Cardiac muscle cell (in vitro differentiated cells and primary cell): ENCODE results near the gene PCMTD2. TPM values are rescaled to one million over a fixed set of nuclear protein-coding genes. Genes with fewer than 3 reads are reported as not detected.

Source experiments
- DNase-seq, 2 donors: peaks; one replicate each; pipeline versions ENCODE4 v3.0.0 to v3.0.0-alpha.2; 2010 to 2017; ENCODE audit warnings: low read depth in 1 of 2, low spot score in 1 of 2
- H3K27ac ChIP-seq: fragments of 200-600 bp; sonication (generic); 2 replicates; pipeline ENCODE4 v1.5.1; 2016
- H3K27me3 ChIP-seq: fragments of 200-600 bp; sonication (generic); 2 replicates; pipeline ENCODE4 v1.6.0; 2016; ENCODE audit warnings: control low read depth
- H3K36me3 ChIP-seq: fragments of 200-600 bp; sonication (generic); 2 replicates; pipeline ENCODE4 v1.5.1; 2016; ENCODE audit warnings: control low read depth
- H3K4me1 ChIP-seq: fragments of 200-600 bp; sonication (generic); 2 replicates; pipeline ENCODE4 v1.8.1; 2017; ENCODE audit warnings: low read depth, mild to moderate bottlenecking, mixed run types
- H3K4me3 ChIP-seq: fragments of 200-600 bp; sonication (generic); 2 replicates; pipeline ENCODE4 v1.5.1; 2016; ENCODE audit warnings: mild to moderate bottlenecking
- H3K9me3 ChIP-seq: fragments of 200-600 bp; sonication (generic); 2 replicates; pipeline ENCODE4 v1.5.1; 2017; ENCODE audit warnings: low read depth, mild to moderate bottlenecking, control low read depth
- polyA plus RNA-seq: library from polyadenylated mRNA; unstranded; fragments of >200 nt; fragmentation: Nextera tagmentation; extraction: Ambion mirVana; gene quantifications from 2 replicates; pipeline ENCODE4 v1.2.1, GENCODE V29; 2016
- total RNA-seq: library from RNA; depleted of rRNA; stranded (reverse); fragments of >200 nt; gene quantifications from 2 replicates; pipeline ENCODE4 v1.2.3, GENCODE V29; 2016
- TF ChIP-seq, protein P1 (sequence below): IDR thresholded peaks from 2 replicates; pipeline ENCODE4 v1.5.1; 2012; ENCODE audit warnings: low read depth, mild to moderate bottlenecking, low read length

The PCMTD2 gene
- total and polyA plus RNA-seq, 2 experiments from 2014 or later = 50.4 to 186 TPM

DNA sequence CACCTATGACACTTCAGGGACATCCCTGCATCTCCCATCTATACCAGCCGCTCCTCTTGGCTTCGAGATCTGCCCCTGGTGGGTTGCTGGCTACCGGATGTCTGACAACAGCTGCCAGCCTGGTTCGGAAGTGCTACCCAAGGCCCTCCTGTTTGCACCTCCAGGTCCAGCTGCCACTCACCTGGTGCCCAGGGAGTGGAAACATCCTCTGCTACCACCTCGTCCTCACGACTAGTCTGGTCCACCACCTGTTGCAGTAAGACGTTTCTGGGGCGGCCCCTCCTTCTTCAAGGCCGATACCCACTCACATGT lies 8.3 kb upstream of the PCMTD2 start:
- TF ChIP-seq, protein P1, sequence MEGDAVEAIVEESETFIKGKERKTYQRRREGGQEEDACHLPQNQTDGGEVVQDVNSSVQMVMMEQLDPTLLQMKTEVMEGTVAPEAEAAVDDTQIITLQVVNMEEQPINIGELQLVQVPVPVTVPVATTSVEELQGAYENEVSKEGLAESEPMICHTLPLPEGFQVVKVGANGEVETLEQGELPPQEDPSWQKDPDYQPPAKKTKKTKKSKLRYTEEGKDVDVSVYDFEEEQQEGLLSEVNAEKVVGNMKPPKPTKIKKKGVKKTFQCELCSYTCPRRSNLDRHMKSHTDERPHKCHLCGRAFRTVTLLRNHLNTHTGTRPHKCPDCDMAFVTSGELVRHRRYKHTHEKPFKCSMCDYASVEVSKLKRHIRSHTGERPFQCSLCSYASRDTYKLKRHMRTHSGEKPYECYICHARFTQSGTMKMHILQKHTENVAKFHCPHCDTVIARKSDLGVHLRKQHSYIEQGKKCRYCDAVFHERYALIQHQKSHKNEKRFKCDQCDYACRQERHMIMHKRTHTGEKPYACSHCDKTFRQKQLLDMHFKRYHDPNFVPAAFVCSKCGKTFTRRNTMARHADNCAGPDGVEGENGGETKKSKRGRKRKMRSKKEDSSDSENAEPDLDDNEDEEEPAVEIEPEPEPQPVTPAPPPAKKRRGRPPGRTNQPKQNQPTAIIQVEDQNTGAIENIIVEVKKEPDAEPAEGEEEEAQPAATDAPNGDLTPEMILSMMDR = no peak
- DNase-seq = no peak
- Histone ChIP-seq H3K36me3 (no peaks in the 10 kb centered on the region), H3K4me1 (no peaks in the 10 kb centered on the region), H3K9me3 (no peaks in the 10 kb centered on the region), H3K27me3 (peaks cover 14% of the 10 kb centered on the region), H3K4me3 (no peak overlapping the region), H3K27ac (no peak overlapping the region)

DNA sequence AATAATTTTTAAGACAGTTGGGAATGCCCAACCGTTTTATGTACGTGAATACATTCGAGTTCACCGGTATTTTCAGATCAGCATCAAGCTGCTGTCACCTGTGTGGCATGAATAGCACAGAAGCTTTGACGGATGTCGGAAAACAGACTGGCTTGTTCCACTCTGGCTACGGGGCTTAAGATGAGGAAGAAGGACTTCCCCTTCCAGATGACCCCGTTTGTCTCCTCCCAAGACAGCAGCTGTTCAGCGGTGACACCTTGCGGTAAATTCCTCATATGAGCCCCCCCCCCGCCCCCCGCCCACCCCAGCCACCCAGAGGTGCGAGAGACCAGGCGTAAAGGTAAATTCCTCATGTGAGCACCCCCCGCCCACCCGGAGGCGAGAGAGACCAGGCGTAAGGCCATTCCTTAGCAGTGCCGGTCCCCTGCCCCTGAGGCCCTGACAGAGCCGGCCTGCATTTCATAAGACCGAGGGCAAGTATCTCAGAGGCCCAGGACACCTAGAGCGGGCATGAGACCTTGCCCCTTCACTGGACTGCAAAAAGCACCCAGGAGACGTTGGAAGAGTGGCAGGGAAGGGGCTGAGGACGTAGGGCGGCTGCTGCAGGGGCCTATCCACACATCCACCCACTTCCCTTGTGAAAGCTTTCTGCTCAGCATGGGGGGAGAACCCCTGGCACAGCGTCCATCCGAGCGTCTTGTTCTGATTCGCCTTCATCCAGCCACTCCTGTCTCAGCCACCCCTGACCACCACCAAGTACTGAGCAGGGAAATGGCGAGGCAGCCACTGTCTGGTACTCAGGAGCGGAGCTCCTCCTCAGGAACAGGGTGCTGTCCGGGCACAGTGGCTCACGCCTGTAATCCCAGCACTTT lies 7.3 kb upstream of the PCMTD2 start:
- no peak for DNase-seq
- no peak overlapping the region for H3K27ac ChIP-seq
- no peaks in the 10 kb centered on the region for H3K36me3 ChIP-seq
- H3K9me3 ChIP-seq = no peaks in the 10 kb centered on the region
- H3K27me3 ChIP-seq = peaks cover 14% of the 10 kb centered on the region
- no peak overlapping the region for H3K4me3 ChIP-seq
- H3K4me1 ChIP-seq = no peaks in the 10 kb centered on the region
- TF ChIP-seq, protein P1 = no peak

DNA sequence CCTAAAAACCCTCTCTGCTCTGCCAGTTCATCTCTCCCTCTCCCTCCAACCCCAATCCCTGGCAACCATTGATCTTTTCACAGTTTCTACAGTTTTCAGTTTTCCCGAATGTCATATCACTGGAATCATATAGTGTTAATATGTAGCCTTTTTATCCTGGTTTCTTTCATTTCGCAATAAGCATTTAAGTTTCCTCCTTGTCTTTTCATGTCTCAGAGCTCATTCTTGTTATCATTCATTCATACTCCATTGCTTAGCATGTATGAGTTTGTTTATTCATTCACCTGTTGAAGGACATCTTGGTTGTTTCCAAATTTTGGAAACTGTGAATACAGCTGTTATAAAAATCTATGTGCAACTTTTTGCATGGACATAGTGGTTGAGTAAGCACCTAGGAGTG lies 5.5 kb upstream of the PCMTD2 start:
- Histone ChIP-seq H3K27me3 (peaks cover 14% of the 10 kb centered on the region), H3K4me1 (no peaks in the 10 kb centered on the region), H3K27ac (no peak overlapping the region), H3K4me3 (no peak overlapping the region), H3K9me3 (no peaks in the 10 kb centered on the region), H3K36me3 (no peaks in the 10 kb centered on the region)
- no peak for DNase-seq
- TF ChIP-seq, protein P1 = no peak

DNA sequence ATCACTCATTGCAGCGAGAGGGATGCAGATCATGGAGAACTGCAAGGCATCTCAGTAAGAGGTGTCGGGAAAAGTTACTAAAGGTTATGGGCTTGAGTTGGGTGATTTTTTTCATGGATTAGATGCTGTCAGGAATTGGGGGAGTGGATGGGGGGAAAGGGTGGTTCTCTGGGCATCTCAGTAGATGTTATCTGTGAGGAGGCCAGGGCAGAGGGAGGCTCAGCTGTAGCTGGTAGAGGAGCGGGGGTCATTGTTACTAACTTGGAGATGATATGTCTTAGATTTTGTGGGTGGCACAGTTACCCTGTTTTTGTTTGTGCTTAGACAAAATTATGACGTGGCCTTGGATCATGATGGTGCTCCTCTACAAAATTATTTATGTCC lies 2.6 kb upstream of the PCMTD2 start:
- no peaks in the 10 kb centered on the region for H3K36me3 ChIP-seq
- H3K27ac ChIP-seq = no peak overlapping the region
- H3K9me3 ChIP-seq = no peaks in the 10 kb centered on the region
- no peak overlapping the region for H3K4me3 ChIP-seq
- TF ChIP-seq, protein P1 = no peak
- DNase-seq = no peak
- H3K27me3 ChIP-seq = peaks cover 14% of the 10 kb centered on the region
- H3K4me1 ChIP-seq = peaks cover 11% of the 10 kb centered on the region

DNA sequence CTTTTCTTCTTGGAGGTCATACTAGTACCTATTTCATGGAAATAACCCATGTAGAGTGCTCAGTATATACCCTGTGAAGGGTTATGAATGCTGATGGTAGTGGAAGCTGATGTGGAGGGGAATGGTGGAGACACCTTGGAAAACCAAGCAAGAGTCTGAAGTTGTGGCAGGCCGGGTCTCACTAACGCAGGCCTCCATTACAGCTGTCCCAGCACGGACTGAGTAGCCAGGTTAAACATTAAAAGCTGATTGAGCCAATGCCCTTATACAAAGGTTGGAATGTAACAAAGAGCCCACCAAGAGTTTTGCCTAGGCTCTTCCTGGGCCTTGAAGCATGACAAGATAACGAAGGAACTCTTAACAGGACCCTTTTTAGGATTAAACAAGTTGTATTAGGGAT lies 2.1 kb upstream of the PCMTD2 start:
- TF ChIP-seq, protein P1 = no peak
- Histone ChIP-seq H3K4me3 (no peak overlapping the region), H3K4me1 (peaks cover 15% of the 10 kb centered on the region), H3K27me3 (peaks cover 14% of the 10 kb centered on the region), H3K36me3 (no peaks in the 10 kb centered on the region), H3K9me3 (no peaks in the 10 kb centered on the region), H3K27ac (no peak overlapping the region)
- no peak for DNase-seq
